Neural progenitor cell (in vitro differentiated cells): ENCODE results near the gene ARHGAP42.

ENCODE experiments used
- EZH2 ChIP-seq: fragments of 200-600 bp; sonication (generic); IDR thresholded peaks from 2 replicates; pipeline ENCODE4 v1.6.1; 2017; ENCODE audit warnings: antibody characterized with exemption, mild to moderate bottlenecking, moderate library complexity
- EZH2phosphoT487 ChIP-seq: fragments of 200-600 bp; sonication (generic); IDR thresholded peaks from 2 replicates; pipeline ENCODE4 v1.6.1; 2017; ENCODE audit warnings: antibody characterized with exemption
- TF ChIP-seq, protein P1 (sequence below): fragments of 200-600 bp; sonication (generic); IDR thresholded peaks from 2 replicates; pipeline ENCODE4 v1.5.1; 2017; ENCODE audit warnings: antibody characterized with exemption, mild to moderate bottlenecking

DNA sequence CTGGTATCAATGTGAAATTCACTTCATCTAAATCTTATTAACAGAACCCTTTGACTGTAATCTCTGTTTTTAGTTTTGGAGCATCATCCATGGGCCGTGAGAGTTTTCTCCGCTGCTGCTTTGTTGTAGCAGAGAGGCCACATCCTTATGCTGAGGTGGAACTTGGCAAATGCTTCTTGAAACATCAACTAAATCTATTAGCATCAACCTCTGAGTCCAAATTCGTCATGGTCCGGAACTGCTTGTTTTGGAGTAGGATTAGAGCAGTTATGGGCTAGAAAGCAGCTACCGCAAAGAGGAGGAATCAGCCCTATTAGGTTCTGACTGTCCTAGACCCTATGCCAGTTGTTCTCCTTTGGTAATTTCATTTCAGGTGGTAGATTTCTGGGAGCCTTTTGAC lies 324.8 kb downstream of the ARHGAP42 start:
- TF ChIP-seq EZH2phosphoT487, result no peak
- TF ChIP-seq, protein P1, sequence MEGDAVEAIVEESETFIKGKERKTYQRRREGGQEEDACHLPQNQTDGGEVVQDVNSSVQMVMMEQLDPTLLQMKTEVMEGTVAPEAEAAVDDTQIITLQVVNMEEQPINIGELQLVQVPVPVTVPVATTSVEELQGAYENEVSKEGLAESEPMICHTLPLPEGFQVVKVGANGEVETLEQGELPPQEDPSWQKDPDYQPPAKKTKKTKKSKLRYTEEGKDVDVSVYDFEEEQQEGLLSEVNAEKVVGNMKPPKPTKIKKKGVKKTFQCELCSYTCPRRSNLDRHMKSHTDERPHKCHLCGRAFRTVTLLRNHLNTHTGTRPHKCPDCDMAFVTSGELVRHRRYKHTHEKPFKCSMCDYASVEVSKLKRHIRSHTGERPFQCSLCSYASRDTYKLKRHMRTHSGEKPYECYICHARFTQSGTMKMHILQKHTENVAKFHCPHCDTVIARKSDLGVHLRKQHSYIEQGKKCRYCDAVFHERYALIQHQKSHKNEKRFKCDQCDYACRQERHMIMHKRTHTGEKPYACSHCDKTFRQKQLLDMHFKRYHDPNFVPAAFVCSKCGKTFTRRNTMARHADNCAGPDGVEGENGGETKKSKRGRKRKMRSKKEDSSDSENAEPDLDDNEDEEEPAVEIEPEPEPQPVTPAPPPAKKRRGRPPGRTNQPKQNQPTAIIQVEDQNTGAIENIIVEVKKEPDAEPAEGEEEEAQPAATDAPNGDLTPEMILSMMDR, result no peak
- TF ChIP-seq EZH2, result no peak
